DND-41 (cell line): ENCODE data around the gene AADACL3.

Experiments
- EZH2 ChIP-seq: IDR thresholded peaks from 3 replicates; pipeline ENCODE4 v1.6.1; 2012; ENCODE audit warnings: borderline replicate concordance, low read depth, mild to moderate bottlenecking, moderate library complexity, low read length, inconsistent platforms; ENCODE audit not compliant: severe bottlenecking
- TF ChIP-seq, protein P1 (sequence below): IDR thresholded peaks from 2 replicates; pipeline ENCODE4 v1.5.1; 2012; ENCODE audit warnings: borderline replicate concordance, low read length, moderate library complexity, mild to moderate bottlenecking; ENCODE audit not compliant: poor library complexity, severe bottlenecking; ENCODE audit errors: extremely low read depth

DNA sequence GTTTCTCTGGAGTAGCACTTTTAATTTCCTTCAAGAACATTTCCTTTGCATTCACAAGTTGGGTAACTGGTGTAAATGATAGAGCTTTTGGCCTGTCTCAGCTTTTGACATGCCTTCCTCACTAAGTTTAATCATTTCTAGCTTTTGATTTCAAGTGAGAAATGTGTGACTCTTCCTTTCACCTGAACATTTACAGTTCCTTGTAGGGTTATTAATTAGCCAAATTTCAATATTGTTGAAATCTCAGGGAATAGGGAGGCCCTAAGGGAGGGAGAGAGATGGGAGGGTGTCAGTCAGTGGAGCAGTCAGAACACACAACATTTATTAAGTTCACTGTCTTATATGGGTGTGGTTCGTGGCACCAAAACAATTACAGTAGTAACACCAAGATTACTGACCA lies 14.2 kb downstream of the AADACL3 start:
- TF ChIP-seq, protein P1, sequence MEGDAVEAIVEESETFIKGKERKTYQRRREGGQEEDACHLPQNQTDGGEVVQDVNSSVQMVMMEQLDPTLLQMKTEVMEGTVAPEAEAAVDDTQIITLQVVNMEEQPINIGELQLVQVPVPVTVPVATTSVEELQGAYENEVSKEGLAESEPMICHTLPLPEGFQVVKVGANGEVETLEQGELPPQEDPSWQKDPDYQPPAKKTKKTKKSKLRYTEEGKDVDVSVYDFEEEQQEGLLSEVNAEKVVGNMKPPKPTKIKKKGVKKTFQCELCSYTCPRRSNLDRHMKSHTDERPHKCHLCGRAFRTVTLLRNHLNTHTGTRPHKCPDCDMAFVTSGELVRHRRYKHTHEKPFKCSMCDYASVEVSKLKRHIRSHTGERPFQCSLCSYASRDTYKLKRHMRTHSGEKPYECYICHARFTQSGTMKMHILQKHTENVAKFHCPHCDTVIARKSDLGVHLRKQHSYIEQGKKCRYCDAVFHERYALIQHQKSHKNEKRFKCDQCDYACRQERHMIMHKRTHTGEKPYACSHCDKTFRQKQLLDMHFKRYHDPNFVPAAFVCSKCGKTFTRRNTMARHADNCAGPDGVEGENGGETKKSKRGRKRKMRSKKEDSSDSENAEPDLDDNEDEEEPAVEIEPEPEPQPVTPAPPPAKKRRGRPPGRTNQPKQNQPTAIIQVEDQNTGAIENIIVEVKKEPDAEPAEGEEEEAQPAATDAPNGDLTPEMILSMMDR: no peak
- no peak for TF ChIP-seq EZH2
